HEK293T (cell line): ENCODE measurements around the gene PTPRD.

Source experiments
- SP1 ChIP-seq: fragments of 450-650 bp; IDR thresholded peaks from 2 replicates; pipeline ENCODE4 v1.6.1; 2017
- TARDBP ChIP-seq: fragments of 450-650 bp; IDR thresholded peaks from 2 replicates; pipeline ENCODE4 v1.6.1; 2016
- TF ChIP-seq, protein P1 (sequence below): fragments of 450-650 bp; IDR thresholded peaks from 2 replicates; pipeline ENCODE4 v1.6.1; 2016

DNA sequence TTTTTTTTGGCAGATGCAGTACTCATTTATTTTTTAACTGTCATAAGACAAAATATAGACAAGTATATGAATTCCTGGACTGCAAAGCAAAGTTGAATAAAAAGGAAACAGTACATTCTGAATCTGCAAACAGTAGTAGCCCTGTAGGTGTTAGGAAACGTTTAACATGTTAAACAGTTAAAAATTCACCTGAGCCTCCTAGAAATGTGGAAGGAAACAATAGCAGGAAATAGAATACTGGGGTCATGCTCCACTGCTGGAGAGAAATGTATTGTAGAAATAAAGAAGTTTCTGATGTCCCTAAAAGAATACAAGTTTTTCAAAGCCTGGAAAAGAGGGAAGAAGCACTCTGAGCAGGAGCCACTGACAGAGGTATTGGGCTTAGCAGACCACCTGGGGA, 866.0 kb downstream of the PTPRD start:
- TF ChIP-seq, protein P1, sequence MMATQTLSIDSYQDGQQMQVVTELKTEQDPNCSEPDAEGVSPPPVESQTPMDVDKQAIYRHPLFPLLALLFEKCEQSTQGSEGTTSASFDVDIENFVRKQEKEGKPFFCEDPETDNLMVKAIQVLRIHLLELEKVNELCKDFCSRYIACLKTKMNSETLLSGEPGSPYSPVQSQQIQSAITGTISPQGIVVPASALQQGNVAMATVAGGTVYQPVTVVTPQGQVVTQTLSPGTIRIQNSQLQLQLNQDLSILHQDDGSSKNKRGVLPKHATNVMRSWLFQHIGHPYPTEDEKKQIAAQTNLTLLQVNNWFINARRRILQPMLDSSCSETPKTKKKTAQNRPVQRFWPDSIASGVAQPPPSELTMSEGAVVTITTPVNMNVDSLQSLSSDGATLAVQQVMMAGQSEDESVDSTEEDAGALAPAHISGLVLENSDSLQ, result no peak
- no peak for TF ChIP-seq TARDBP
- TF ChIP-seq SP1, result no peak
